ENCODE results near the gene OR4E1. TPM values are rescaled to one million over a fixed set of nuclear protein-coding genes. Genes with fewer than 3 reads are reported as not detected.

OR4E1 gene
- total RNA-seq, 1 donor, result not detected

- no peak overlapping the region for H3K4me3 ChIP-seq (ENCODE audit: low read depth, low read length)
- DNase-seq (ENCODE audit: low read depth), result no peak
- TF ChIP-seq CTCF (IDR thresholded peaks at IDR 0.05; ENCODE audit: insufficient read depth, low read depth, low read length), result no peak
These were observed 19.4 kb downstream of the OR4E1 start for GRCh38 chr14:21654215-21654614.

DNA sequence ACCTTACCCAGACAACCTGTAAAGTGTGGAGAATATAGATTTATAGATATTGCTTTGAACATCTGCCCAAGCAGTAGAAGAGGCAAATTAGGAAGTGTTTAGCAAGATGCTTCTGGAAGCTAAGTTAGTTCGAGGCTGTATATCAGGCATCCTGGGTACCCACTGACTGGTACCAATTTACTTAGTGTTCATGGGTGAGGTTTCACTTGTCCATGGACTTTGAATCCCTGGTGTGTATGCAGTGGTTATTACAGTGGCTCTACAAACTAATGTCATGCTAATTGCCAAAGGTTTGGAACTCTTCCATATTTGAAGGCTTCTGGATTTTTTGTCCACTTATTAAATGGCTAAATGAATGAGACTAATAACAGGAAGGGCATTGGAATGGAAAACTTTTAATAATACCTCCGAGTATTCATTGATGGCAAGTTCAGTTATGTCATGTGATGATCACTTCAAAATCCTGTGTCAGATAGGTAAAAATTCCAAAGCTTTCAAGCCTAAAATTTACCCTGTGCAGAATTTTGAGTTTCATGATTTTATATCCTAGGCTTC, 20.2 kb downstream of the OR4E1 start, which contains the start of gene OR4E2:
TSS of gene OR4E2 (plus strand) at position 505 of the 555 bp plus-strand sequence. CDS start 11,248 bp downstream, outside the sequence.
- no peak for TF ChIP-seq CTCF (IDR thresholded peaks at IDR 0.05; ENCODE audit: insufficient read depth, low read depth, low read length)
- no peak within 1 kb of the TSS for H3K4me3 ChIP-seq (ENCODE audit: low read depth, low read length)
- DNase-seq (ENCODE audit: low read depth), result no peak

- TF ChIP-seq CTCF (IDR thresholded peaks at IDR 0.05; ENCODE audit: insufficient read depth, low read depth, low read length), result no peak
- no peak overlapping the region for H3K4me3 ChIP-seq (ENCODE audit: low read depth, low read length)
- no peak for DNase-seq (ENCODE audit: low read depth)
These were observed 21.3 kb downstream of the OR4E1 start for GRCh38 chr14:21652209-21652808.

DNA sequence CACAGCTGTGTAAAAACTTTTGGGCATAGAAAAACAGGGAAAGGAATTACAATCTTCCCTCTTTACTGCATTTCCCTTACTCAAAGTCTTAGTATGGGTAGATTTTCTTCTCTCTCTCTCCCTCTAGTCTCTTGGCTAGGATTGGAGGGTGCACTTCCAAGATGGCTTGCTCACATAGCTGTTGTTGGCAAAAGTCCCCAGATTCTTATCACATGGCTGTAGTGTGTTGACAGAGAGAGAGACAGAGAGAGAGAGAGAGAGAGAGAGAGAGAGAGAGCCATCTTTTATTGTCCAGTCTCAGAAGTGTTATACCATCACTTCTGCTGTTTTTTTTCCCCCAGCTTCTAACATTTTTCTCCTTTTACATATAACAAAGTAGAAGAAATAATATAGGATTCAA, 26.2 kb downstream of the OR4E1 start:
- TF ChIP-seq CTCF (IDR thresholded peaks at IDR 0.05; ENCODE audit: insufficient read depth, low read depth, low read length), result no peak
- no peak overlapping the region for H3K4me3 ChIP-seq (ENCODE audit: low read depth, low read length)
- DNase-seq (ENCODE audit: low read depth), result no peak

GRCh38 chr14:21643407-21643806, 30.2 kb downstream of the OR4E1 start:
- no peak for TF ChIP-seq CTCF (IDR thresholded peaks at IDR 0.05; ENCODE audit: insufficient read depth, low read depth, low read length)
- DNase-seq (ENCODE audit: low read depth), result no peak
- H3K4me3 ChIP-seq (ENCODE audit: low read depth, low read length), result no peak overlapping the region

DNA sequence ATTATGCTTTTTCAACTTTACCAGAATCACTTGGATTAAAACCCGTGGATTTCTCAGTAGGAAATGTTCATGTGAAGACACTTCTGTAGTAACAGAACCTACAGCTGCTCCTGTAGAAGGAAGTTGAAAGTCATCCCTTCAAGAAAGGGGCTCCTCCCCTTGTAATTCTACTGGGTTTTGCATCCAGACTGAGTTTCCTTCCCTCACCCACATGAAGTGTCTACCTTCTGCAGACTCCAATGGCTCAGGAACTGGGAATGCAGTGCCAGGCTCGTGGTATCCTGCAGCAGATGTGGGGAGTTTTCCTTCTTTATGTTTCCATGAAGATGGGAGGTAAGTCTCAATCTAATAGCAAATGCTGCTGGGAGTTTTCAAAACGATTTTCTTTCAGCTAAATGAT, 30.9 kb downstream of the OR4E1 start:
- no peak overlapping the region for H3K4me3 ChIP-seq (ENCODE audit: low read depth, low read length)
- DNase-seq (ENCODE audit: low read depth), result no peak

More for the DNA sequence above, 30.9 kb downstream of the OR4E1 start:
- TF ChIP-seq CTCF (IDR thresholded peaks at IDR 0.05; ENCODE audit: insufficient read depth, low read depth, low read length), result no peak

Data from fibroblast of villous mesenchyme (primary cell).